Activated CD8-positive, alpha-beta memory T cell treated with anti-CD3 and anti-CD28 coated beads, Interleukin-2, amount 50 U/mL, for 24 hours (primary cell): Measurements from ENCODE around the gene CERS5.
"Not testable (repeated sequence)": the region's sequence is repeated elsewhere in the genome, so short reads cannot be mapped to it uniquely, and the experiment has no call there.

ENCODE experiments used
- DNase-seq: peaks from one replicate; pipeline ENCODE4 v3.0.0-alpha.2; 2020; ENCODE audit errors: extremely low read depth

CERS5 gene

DNA sequence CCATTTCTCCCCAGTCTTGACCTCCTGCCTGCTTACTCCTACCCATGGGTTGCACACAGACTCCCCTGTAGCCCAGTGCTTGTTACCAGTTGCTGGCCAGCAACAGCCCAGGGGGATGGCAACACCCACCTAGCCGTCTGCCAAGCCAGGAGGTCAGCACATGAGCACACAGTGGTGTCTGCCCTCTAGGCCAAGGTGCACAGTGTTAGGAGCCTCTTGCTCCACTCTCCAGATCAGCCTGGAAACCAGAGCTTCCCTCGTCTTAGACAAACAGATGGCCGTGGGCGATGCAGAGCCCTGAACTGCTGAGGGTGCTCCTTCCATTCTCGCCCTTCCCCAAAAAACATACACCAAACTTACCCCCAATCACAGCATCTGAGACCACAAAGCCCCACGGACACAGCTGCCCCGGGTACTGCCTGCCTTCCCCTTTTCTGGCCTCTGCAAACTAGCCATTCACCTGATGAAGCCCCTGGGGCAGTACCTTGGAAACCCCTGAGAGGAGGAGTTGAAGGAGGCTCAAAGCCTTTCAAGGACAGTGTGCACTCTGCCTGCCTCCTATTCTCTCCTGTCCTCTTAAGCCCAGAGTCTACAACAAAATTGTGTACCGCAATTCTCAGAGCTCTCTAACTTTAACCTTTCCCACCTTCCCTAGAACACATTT lies 64.4 kb downstream of the CERS5 start:
- no peak for DNase-seq

- DNase-seq, result no peak
These were observed 65.0 kb downstream of the CERS5 start for GRCh38 chr12:50102131-50102531.

DNA sequence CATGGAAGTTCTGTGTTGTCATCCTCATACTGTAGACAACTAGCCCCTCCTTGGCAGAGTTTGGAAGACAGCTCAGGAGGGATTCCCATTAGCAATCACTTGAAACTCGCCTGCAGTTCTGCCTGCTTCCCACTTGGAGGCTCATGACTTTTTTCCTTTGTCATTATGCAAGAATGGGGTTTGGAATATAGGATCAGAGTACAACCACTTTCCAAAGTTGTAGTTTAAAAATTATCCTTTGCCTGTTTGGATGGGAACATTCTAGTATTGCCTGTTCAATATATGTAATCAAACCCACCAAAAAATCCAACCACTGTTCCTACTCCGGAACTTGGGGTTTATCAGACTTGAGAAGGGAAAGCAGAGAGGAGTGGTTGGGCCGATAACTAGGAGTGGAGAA lies 65.5 kb downstream of the CERS5 start:
- no peak for DNase-seq

GRCh38 chr12:50100561-50100960 lies 66.6 kb downstream of the CERS5 start:
- no peak for DNase-seq

DNA sequence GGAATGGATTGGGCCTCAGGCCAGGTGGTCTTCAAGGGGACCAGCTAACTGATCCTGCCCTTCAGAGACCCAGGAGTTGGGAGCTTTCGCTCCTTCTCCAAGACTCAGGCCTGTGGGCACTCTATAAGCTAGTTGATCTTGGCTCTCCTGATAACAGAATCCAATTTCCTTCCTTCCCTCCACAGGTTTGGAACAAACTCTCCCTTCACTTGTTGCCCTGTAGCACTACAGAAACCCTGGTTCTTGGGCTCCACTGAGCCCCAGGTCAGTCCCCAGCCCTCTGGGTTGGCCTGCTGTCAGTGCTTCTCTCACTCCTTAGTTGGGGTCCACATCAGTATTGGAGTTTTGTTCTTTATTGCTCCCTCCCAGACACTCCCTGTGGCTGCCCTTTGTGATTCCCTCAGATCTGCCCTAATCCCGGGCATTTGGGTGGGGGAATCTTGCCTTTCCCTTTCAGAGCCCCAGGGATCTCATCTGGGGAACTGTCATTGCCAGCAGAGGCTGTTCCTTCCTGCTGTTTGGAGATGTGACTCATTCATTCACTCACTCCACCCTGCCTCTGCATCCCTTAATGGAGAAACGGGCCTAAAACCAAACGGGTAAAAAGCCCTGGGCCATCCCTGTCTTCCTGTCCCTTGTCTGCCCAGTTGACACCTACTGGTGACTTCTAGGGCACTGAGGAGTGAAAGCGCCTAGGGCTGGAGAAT lies 67.7 kb downstream of the CERS5 start:
- DNase-seq, result no peak

- DNase-seq, result no peak
These were observed 69.2 kb downstream of the CERS5 start for GRCh38 chr12:50097952-50098351.

DNA sequence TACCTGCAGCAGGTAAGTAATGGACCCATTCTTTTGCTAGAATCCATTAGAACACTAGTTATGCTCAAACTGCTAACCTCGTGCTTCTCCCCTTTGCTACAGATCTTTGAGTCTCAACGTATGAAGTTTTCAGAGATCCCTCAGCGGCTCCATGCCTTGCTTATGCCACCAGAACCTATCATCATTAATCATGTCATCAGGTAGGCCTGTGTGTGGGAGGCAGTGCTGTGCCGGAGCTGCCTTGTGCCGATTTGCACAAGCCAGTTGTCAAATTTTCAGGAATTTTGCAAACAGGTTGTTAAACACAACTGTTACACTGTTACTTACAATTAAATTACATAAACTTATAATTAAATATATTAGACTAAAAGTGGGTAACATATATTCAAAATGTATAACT lies 76.8 kb downstream of the CERS5 start:
- DNase-seq, result no peak

DNA sequence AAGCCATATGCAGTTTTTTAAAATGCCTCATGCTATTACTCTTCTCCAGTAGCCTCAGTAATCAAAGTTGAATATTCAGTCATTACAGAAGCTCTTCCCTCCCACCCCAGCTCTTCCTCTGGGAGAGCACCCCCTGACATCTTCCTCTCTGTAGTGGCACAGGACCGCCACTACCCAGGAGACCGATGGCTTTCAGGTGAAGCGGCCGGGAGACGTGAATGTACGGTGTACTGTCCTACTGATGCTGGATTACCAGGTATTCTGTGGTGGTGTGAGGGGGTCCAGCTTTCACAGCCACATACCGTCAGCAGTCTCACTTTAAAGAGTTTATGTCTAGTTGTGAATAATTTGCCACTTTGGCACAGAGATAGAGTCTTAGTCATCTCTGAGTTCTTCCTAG lies 77.4 kb downstream of the CERS5 start:
- no peak for DNase-seq

DNA sequence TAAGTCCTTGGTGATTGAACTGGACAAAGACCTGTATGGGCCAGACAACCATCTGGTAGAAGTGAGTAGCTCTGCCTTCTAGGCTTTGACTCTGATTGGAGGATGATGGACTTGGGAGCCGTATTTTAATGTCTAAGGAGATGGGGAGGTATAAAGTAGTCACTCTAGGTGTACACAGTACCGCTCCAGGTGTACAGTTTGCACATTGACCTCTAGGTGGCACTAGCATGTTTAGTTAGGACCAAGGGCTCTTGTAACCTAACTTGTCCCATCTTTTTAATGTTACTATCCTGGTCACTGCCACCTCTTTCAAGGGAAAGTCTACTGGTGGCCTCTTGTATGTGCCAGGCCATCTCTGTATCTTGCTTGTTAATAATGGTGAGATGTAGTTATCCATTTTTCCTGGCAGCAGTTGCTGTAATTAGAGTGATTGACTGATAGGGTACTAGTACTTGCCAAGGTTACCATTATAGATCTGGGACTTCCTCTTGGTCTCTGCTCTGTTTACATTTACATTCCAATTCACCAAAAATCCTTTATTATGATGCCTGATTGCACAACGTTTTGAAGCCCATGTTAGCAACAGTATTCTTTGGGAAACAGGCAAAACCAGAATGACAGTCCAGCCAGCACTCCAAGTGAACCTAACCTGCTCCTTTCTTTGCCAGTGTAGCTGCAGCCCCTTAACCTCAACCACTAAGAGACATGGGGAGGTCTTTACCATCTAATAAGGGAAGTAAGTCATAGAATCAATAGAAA lies 78.4 kb downstream of the CERS5 start:
- peak; percentile 23 for DNase-seq

- no peak for DNase-seq
These were observed 79.2 kb downstream of the CERS5 start for GRCh38 chr12:50087995-50088394.

DNA sequence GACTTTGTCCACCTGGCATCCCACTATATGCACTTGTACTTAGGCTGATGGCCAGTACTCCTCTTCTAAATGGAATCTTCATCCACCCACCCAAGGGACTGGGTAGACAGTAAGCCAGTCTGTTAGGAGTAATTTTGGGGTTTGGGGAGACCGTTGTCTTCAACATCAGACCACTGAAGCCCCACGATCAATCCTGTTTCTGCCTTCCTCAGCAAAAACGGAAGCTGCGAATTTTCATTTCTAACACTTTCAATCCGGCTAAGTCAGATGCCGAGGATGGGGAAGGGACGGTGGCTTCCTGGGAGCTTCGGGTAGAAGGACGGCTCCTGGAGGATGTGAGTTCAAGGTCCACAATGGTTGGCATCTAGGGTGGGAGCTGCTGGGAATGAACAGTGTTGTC lies 80.0 kb downstream of the CERS5 start:
- DNase-seq, result no peak

DNA sequence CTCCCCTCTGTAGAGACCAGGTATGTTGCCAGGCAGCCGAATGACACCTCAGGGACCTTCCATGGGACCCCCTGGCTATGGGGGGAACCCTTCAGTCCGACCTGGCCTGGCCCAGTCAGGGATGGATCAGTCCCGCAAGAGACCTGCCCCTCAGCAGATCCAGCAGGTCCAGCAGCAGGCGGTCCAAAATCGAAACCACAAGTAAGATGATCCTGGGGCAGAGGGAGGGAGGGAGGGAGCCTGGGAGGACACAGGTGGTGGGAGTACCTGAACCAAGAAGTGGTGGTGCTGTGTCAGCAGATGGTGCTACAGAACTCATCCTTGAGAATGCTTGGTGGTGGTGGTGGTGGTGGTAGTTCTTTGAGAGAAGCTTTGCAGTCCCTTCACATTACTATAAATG lies 81.0 kb downstream of the CERS5 start:
- no peak for DNase-seq

DNA sequence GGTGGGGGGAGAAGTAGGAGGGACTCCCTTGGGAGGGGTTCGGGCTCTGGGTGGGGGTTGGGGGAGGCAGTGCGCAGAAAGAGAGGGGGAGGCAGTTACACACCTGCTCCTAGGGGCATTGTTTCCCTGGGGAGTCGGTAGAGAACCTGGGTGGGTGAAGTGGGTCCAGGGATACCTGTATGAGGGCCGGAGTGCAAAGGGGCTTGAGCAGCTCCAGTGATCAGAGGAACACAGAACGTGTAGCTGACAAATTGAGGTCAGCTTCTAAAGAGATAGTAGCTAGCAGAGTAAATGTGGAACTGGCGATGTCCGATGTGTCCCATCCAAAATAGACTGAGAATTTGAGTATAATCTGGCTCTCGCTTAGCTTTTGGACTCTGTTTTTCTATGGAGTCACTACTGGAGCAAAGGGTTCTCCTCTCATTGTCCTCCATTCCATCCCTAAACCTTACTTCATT lies 81.5 kb downstream of the CERS5 start:
- no peak for DNase-seq

- DNase-seq, result peak; percentile 68
These were observed 82.2 kb downstream of the CERS5 start, which contains the start of gene SMARCD1 for GRCh38 chr12:50084775-50085614. Gene SMARCD1, plus strand, starts transcription at chr12:50085342. Its CDS starts 28 bp downstream, at chr12:50085370.

- DNase-seq, result not testable (repeated sequence)
These were observed 82.8 kb downstream of the CERS5 start for GRCh38 chr12:50084409-50084774.

DNA sequence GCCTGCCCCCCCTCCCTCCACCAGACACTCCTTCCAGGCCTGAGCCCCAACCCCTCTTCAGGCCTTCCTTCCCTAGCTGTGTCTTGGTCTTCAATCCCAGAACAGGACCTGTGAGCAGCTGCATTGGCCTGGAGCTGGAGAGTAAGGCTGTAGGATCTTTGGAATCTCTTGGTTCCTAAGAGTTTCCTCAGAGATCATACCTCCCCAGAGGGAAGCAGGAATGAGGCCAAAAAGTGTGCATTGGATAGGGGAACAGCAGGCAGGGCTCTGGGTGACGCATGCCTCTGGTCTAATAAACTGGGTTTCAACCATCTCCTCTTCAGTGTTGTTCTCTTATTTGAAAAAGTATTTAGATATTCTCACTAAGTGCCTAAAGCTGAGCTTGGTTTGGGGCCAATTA lies 83.9 kb downstream of the CERS5 start:
- no peak for DNase-seq

DNA sequence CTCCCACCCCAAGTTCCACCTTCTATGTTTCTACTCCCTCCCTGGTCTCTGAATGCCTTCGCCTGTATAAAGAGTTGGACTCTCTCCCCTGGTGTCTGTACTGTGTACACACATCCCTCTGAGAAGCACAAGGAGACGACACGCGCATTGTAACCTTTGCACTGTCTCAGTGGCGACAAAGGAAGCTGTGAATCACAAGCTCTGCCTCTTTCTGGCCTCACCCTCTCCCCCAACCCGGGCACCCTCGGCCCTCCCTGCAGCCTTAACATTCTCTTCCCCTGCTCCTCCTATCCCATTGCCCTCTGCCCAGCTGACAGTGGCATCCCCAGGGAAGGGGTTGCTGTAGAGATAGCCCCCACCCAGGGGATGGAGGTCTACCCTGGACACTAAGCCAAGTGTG lies 84.5 kb downstream of the CERS5 start:
- no peak for DNase-seq

DNA sequence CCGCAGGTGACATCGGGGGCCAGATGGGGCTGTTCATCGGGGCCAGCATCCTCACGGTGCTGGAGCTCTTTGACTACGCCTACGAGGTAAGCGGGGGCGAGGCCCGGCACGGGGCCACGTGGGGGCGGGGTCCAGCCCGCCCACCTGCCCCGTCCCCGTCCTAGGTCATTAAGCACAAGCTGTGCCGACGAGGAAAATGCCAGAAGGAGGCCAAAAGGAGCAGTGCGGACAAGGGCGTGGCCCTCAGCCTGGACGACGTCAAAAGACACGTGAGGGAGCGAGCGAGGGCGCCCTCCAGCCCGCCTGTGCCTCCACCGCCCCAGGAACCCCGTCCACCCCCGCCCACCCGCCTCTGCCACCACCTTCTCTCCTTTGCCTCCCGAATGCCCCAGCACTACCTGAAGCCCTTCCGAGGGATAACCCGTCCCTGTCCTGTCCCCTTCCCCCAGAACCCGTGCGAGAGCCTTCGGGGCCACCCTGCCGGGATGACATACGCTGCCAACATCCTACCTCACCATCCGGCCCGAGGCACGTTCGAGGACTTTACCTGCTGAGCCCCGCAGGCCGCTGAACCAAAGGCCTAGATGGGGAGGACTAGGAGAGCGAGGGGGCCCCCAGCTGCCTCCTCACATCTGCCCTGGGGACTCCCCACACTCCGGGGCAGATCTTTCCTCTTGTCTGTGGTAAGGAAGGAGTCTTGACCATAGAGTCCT lies 85.9 kb downstream of the CERS5 start:
- no peak for DNase-seq

- no peak for DNase-seq
These were observed 87.4 kb downstream of the CERS5 start for GRCh38 chr12:50079771-50080170.
